Measurements from ENCODE around the gene ABTB1.
"Not testable (repeated sequence)": the region's sequence is repeated elsewhere in the genome, so short reads cannot be mapped to it uniquely, and the experiment has no call there.

The ABTB1 gene

GRCh38 chr3:127652246-127652995 is 20.3 kb upstream of the ABTB1 start:
- H3K9ac ChIP-seq (ENCODE audit: low read length) = no peak overlapping the region
- no peak overlapping the region for H3K4me3 ChIP-seq (ENCODE audit: low read length)
- no peaks in the 10 kb centered on the region for H3K36me3 ChIP-seq (ENCODE audit: control insufficient read depth, low read depth, low read length)
- no peaks in the 10 kb centered on the region for H3K9me3 ChIP-seq (ENCODE audit: control insufficient read depth, low read depth, low read length)
- no peak overlapping the region for H3K27ac ChIP-seq (ENCODE audit: low read length)
- H3K27me3 ChIP-seq (ENCODE audit: control insufficient read depth, insufficient read depth, low read length) = no peaks in the 10 kb centered on the region
- no peaks in the 10 kb centered on the region for H3K4me1 ChIP-seq (ENCODE audit: control insufficient read depth, low read depth, low read length)

GRCh38 chr3:127654374-127654773 is 18.4 kb upstream of the ABTB1 start:
- Histone ChIP-seq H3K36me3 (ENCODE audit: control insufficient read depth, low read depth, low read length) (no peaks in the 10 kb centered on the region), H3K4me1 (ENCODE audit: control insufficient read depth, low read depth, low read length) (no peaks in the 10 kb centered on the region), H3K4me3 (ENCODE audit: low read length) (no peak overlapping the region), H3K27ac (ENCODE audit: low read length) (no peak overlapping the region), H3K9ac (ENCODE audit: low read length) (no peak overlapping the region), H3K9me3 (ENCODE audit: control insufficient read depth, low read depth, low read length) (no peaks in the 10 kb centered on the region), H3K27me3 (ENCODE audit: control insufficient read depth, insufficient read depth, low read length) (no peaks in the 10 kb centered on the region)

- H3K27ac ChIP-seq (ENCODE audit: low read length) = not testable (repeated sequence)
Measured at GRCh38 chr3:127654993-127655392, 17.8 kb upstream of the ABTB1 start.

GRCh38 chr3:127655641-127656040 is 17.1 kb upstream of the ABTB1 start:
- Histone ChIP-seq H3K9me3 (ENCODE audit: control insufficient read depth, low read depth, low read length) (no peaks in the 10 kb centered on the region), H3K36me3 (ENCODE audit: control insufficient read depth, low read depth, low read length) (no peaks in the 10 kb centered on the region), H3K4me3 (ENCODE audit: low read length) (no peak overlapping the region), H3K27ac (ENCODE audit: low read length) (no peak overlapping the region), H3K27me3 (ENCODE audit: control insufficient read depth, insufficient read depth, low read length) (no peaks in the 10 kb centered on the region), H3K4me1 (ENCODE audit: control insufficient read depth, low read depth, low read length) (no peaks in the 10 kb centered on the region), H3K9ac (ENCODE audit: low read length) (no peak overlapping the region)

More at GRCh38 chr3:127654993-127655392, 17.8 kb upstream of the ABTB1 start:
- H3K4me1 ChIP-seq (ENCODE audit: control insufficient read depth, low read depth, low read length); H3K4me3 ChIP-seq (ENCODE audit: low read length); H3K9ac ChIP-seq (ENCODE audit: low read length); H3K27me3 ChIP-seq (ENCODE audit: control insufficient read depth, insufficient read depth, low read length); H3K36me3 ChIP-seq (ENCODE audit: control insufficient read depth, low read depth, low read length); H3K9me3 ChIP-seq (ENCODE audit: control insufficient read depth, low read depth, low read length): not testable (repeated sequence)

DNA sequence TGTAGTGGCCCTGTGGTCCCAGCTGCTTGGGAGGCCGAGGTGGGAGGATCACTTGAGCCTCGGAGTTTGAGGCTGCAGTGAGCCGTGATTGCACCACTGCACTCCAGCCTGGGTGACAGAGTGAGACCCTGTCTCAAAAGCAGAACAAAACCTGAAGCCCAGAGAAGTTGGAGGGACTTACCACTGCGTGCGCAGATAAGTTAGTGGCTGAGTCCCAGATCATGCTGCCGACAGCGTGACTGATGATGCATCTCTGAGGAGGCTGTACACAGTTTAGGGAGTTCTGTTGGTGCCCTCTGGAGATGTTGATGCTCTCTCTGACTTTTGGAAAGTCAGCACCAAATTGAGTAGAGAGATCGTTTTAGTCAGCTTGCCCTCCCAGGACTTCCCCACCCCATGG is 15.8 kb upstream of the ABTB1 start:
- Histone ChIP-seq H3K36me3 (ENCODE audit: control insufficient read depth, low read depth, low read length) (peaks cover 4% of the 10 kb centered on the region), H3K4me3 (ENCODE audit: low read length) (no peak overlapping the region), H3K9ac (ENCODE audit: low read length) (no peak overlapping the region), H3K27ac (ENCODE audit: low read length) (no peak overlapping the region), H3K27me3 (ENCODE audit: control insufficient read depth, insufficient read depth, low read length) (no peaks in the 10 kb centered on the region), H3K9me3 (ENCODE audit: control insufficient read depth, low read depth, low read length) (no peaks in the 10 kb centered on the region), H3K4me1 (ENCODE audit: control insufficient read depth, low read depth, low read length) (no peaks in the 10 kb centered on the region)

GRCh38 chr3:127658234-127658633 is 14.5 kb upstream of the ABTB1 start:
- no peaks in the 10 kb centered on the region for H3K4me1 ChIP-seq (ENCODE audit: control insufficient read depth, low read depth, low read length)
- no peaks in the 10 kb centered on the region for H3K27me3 ChIP-seq (ENCODE audit: control insufficient read depth, insufficient read depth, low read length)
- peaks cover 8% of the 10 kb centered on the region for H3K36me3 ChIP-seq (ENCODE audit: control insufficient read depth, low read depth, low read length)

GRCh38 chr3:127660621-127661251 is 12.0 kb upstream of the ABTB1 start:
- Histone ChIP-seq H3K36me3 (ENCODE audit: control insufficient read depth, low read depth, low read length) (peaks cover 9% of the 10 kb centered on the region), H3K4me1 (ENCODE audit: control insufficient read depth, low read depth, low read length) (no peaks in the 10 kb centered on the region), H3K9me3 (ENCODE audit: control insufficient read depth, low read depth, low read length) (no peaks in the 10 kb centered on the region), H3K27me3 (ENCODE audit: control insufficient read depth, insufficient read depth, low read length) (no peaks in the 10 kb centered on the region), H3K9ac (ENCODE audit: low read length) (no peak overlapping the region), H3K27ac (ENCODE audit: low read length) (no peak overlapping the region), H3K4me3 (ENCODE audit: low read length) (no peak overlapping the region)

More at GRCh38 chr3:127658234-127658633, 14.5 kb upstream of the ABTB1 start:
- Histone ChIP-seq H3K9me3 (ENCODE audit: control insufficient read depth, low read depth, low read length) (no peaks in the 10 kb centered on the region), H3K9ac (ENCODE audit: low read length) (no peak overlapping the region), H3K27ac (ENCODE audit: low read length) (no peak overlapping the region), H3K4me3 (ENCODE audit: low read length) (no peak overlapping the region)

GRCh38 chr3:127661600-127661999 is 11.2 kb upstream of the ABTB1 start:
- Histone ChIP-seq H3K4me3 (ENCODE audit: low read length) (no peak overlapping the region), H3K9ac (ENCODE audit: low read length) (no peak overlapping the region), H3K27me3 (ENCODE audit: control insufficient read depth, insufficient read depth, low read length) (no peaks in the 10 kb centered on the region), H3K9me3 (ENCODE audit: control insufficient read depth, low read depth, low read length) (no peaks in the 10 kb centered on the region), H3K36me3 (ENCODE audit: control insufficient read depth, low read depth, low read length) (peaks cover 9% of the 10 kb centered on the region), H3K4me1 (ENCODE audit: control insufficient read depth, low read depth, low read length) (no peaks in the 10 kb centered on the region), H3K27ac (ENCODE audit: low read length) (no peak overlapping the region)

DNA sequence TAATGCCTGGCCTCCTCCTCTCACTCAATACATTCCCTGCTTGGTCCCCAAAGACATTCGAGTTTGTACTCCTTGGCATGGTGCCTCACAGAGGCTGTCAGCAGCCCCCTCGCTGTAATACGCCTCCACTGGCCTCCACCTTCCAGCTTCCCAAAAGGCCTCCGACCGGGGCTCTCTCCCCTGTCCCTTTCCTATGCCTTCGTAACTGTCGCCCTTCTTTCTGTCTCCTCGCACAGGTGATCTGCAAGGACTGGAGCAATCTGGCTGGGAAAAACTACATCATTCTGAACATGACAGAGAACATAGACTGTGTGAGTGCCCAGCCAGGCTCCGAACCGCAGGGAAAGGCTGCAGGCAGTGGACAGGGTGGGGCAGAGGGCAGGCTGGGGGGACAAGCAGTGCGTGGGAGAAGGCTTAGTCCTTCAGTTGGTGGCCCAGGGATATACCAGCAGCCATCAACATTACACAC is 10.7 kb upstream of the ABTB1 start:
- H3K36me3 ChIP-seq (ENCODE audit: control insufficient read depth, low read depth, low read length) = peaks cover 9% of the 10 kb centered on the region
- H3K27me3 ChIP-seq (ENCODE audit: control insufficient read depth, insufficient read depth, low read length) = no peaks in the 10 kb centered on the region
- no peak overlapping the region for H3K9ac ChIP-seq (ENCODE audit: low read length)
- no peaks in the 10 kb centered on the region for H3K9me3 ChIP-seq (ENCODE audit: control insufficient read depth, low read depth, low read length)
- no peaks in the 10 kb centered on the region for H3K4me1 ChIP-seq (ENCODE audit: control insufficient read depth, low read depth, low read length)
- H3K4me3 ChIP-seq (ENCODE audit: low read length) = no peak overlapping the region
- H3K27ac ChIP-seq (ENCODE audit: low read length) = no peak overlapping the region

DNA sequence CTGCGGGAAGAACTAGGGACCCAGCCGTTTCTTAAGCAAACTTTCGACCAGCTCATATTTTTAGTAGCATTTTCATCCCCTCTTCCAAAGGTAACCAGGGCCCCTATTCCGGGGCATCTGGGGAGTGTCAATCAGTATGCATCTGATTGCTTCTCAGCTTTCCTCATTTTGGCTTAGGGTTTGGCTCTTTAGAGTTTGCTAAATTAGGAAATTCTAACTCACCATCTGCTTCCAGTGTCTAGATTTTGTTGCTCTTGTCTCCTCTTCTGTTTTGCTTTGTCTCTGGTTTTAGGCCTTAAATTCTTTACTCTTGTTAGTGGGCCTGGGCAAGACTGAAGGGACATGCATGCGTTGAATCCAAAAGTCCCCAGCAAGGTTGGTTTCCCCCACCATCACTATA is 9.6 kb upstream of the ABTB1 start:
- no peak overlapping the region for H3K4me3 ChIP-seq (ENCODE audit: low read length)
- H3K9me3 ChIP-seq (ENCODE audit: control insufficient read depth, low read depth, low read length) = no peaks in the 10 kb centered on the region
- no peaks in the 10 kb centered on the region for H3K27me3 ChIP-seq (ENCODE audit: control insufficient read depth, insufficient read depth, low read length)

DNA sequence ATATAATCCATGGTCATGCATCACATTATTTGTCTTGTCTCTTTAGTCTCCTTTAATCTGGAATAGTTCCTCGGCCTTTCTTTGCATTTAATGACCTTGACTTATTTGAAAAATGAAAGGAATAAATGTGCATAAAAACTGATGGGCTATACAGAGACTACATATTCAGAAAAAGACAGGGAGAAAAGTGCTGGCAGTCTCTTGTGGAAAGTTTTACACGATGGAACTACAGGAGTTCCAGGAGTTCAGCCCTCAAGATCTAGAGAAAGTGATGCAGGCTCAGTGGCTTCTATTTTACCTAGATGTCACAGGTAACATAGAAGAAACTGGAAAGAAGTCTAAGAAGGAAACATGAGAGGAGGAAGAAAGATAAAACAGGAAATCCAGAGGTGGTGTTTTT is 7.6 kb upstream of the ABTB1 start:
- no peaks in the 10 kb centered on the region for H3K9me3 ChIP-seq (ENCODE audit: control insufficient read depth, low read depth, low read length)
- no peaks in the 10 kb centered on the region for H3K4me1 ChIP-seq (ENCODE audit: control insufficient read depth, low read depth, low read length)
- no peak overlapping the region for H3K27ac ChIP-seq (ENCODE audit: low read length)
- H3K36me3 ChIP-seq (ENCODE audit: control insufficient read depth, low read depth, low read length) = peaks cover 9% of the 10 kb centered on the region
- H3K9ac ChIP-seq (ENCODE audit: low read length) = no peak overlapping the region
- no peaks in the 10 kb centered on the region for H3K27me3 ChIP-seq (ENCODE audit: control insufficient read depth, insufficient read depth, low read length)
- no peak overlapping the region for H3K4me3 ChIP-seq (ENCODE audit: low read length)

More for the DNA sequence above, 9.6 kb upstream of the ABTB1 start:
- no peak overlapping the region for H3K27ac ChIP-seq (ENCODE audit: low read length)
- no peaks in the 10 kb centered on the region for H3K4me1 ChIP-seq (ENCODE audit: control insufficient read depth, low read depth, low read length)
- H3K36me3 ChIP-seq (ENCODE audit: control insufficient read depth, low read depth, low read length) = peaks cover 9% of the 10 kb centered on the region
- no peak overlapping the region for H3K9ac ChIP-seq (ENCODE audit: low read length)

DNA sequence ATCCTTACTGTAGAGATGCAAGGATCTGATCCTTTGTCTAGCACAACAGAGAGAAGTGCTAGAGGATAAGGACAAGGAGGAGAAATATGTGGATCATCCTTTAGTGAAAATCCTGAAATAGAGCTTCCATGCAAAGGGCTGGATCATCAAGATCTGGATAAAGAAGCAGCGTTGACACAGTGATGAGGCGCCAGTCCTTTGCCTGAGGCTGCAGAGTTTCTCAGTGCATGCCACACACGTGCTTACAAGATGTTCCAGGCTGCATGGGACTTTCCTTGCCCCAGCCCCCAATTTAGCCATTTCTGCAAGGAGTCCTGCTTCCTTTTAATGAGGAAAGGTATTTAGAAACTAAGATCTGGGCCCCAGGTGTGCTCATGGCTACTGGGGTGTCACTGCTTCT is 7.2 kb upstream of the ABTB1 start:
- Histone ChIP-seq H3K4me3 (ENCODE audit: low read length) (no peak overlapping the region), H3K27ac (ENCODE audit: low read length) (no peak overlapping the region), H3K27me3 (ENCODE audit: control insufficient read depth, insufficient read depth, low read length) (no peaks in the 10 kb centered on the region), H3K4me1 (ENCODE audit: control insufficient read depth, low read depth, low read length) (no peaks in the 10 kb centered on the region), H3K9ac (ENCODE audit: low read length) (no peak overlapping the region), H3K9me3 (ENCODE audit: control insufficient read depth, low read depth, low read length) (no peaks in the 10 kb centered on the region), H3K36me3 (ENCODE audit: control insufficient read depth, low read depth, low read length) (peaks cover 9% of the 10 kb centered on the region)
